IMR-90 (cell line): ENCODE measurements around the gene ATG7. TPM values are rescaled to one million over a fixed set of nuclear protein-coding genes. Genes with fewer than 3 reads are reported as not detected.

ENCODE experiments used
- ATAC-seq: fragments of 200-7000 bp; cut with Tn5 transposase; 2 replicates; pipeline ENCODE4 v1.9.1; 2020; ENCODE audit warnings: low read depth, mild to moderate bottlenecking, moderate library complexity
- BruUV-seq: library from RNA; stranded (reverse); fragments of 400-500 nt; replicated peaks from 2 replicates; lab custom pipeline; 2021; lab: Mats Ljungman, UMichigan
- CTCF ChIA-PET: fragments of 300-600 bp; formaldehyde crosslinking; extraction: SDS; loops from one replicate; lab custom pipeline; 2021; ENCODE audit warnings: antibody characterized with exemption; lab: Yijun Ruan, JAX
- POLR2A ChIA-PET: fragments of 300-600 bp; sonication (Branson Sonifier 250); formaldehyde crosslinking; loops from one replicate; lab custom pipeline; 2022; ENCODE audit warnings: antibody characterized with exemption; ENCODE audit not compliant: unreplicated experiment; lab: Charles Lee
- DNase-seq: peaks from one replicate; pipeline ENCODE4 v3.0.0; 2013
- H2AFZ ChIP-seq: replicated peaks from 2 replicates; pipeline ENCODE3; 2013; ENCODE audit warnings: low read length, mild to moderate bottlenecking; ENCODE audit not compliant: poor library complexity
- H2AK5ac ChIP-seq: 2 replicates; pipeline ENCODE4 v1.6.1; 2013; ENCODE audit warnings: low read depth, low read length, inconsistent platforms
- H2AK9ac ChIP-seq: replicated peaks from 2 replicates; pipeline ENCODE3; 2013; ENCODE audit warnings: mild to moderate bottlenecking, low read depth, low read length, moderate library complexity; ENCODE audit not compliant: poor library complexity
- H2BK120ac ChIP-seq: 2 replicates; pipeline ENCODE4 v1.6.1; 2013; ENCODE audit warnings: low read depth, low read length, inconsistent platforms
- H2BK15ac ChIP-seq: 3 replicates; pipeline ENCODE4 v1.6.1; 2013; ENCODE audit warnings: low read depth, low read length, inconsistent platforms
- H2BK20ac ChIP-seq: 2 replicates; pipeline ENCODE4 v1.6.1; 2013; ENCODE audit warnings: low read depth, mild to moderate bottlenecking, inconsistent platforms, low read length, moderate library complexity
- H2BK5ac ChIP-seq: 2 replicates; pipeline ENCODE4 v1.6.1; 2013; ENCODE audit warnings: mild to moderate bottlenecking, low read depth, low read length, inconsistent platforms; ENCODE audit not compliant: poor library complexity, severe bottlenecking
- H3K14ac ChIP-seq: replicated peaks from 2 replicates; pipeline ENCODE4 v1.6.1; 2013; ENCODE audit warnings: low read depth, low read length, inconsistent platforms
- H3K18ac ChIP-seq: 2 replicates; pipeline ENCODE4 v1.6.1; 2013; ENCODE audit warnings: low read depth, low read length, control low read depth
- H3K23ac ChIP-seq: 2 replicates; pipeline ENCODE4 v1.6.1; 2013; ENCODE audit warnings: low read depth, low read length, inconsistent platforms
- H3K27ac ChIP-seq: 2 replicates; pipeline ENCODE4 v1.5.1; 2013; ENCODE audit warnings: mild to moderate bottlenecking, control low read depth, low read length; ENCODE audit not compliant: insufficient read depth
- H3K27me3 ChIP-seq: 2 replicates; pipeline ENCODE4 v1.6.1; 2013; ENCODE audit warnings: low read length; ENCODE audit not compliant: control insufficient read depth, insufficient read depth
- H3K36me3 ChIP-seq: 2 replicates; pipeline ENCODE4 v1.6.1; 2013; ENCODE audit warnings: low read length, mixed read lengths; ENCODE audit not compliant: control insufficient read depth, insufficient read depth
- H3K4ac ChIP-seq: 2 replicates; pipeline ENCODE4 v1.6.1; 2013; ENCODE audit warnings: low read depth, low read length, inconsistent platforms
- H3K4me1 ChIP-seq: 2 replicates; pipeline ENCODE4 v1.6.1; 2013; ENCODE audit warnings: low read length, mixed read lengths; ENCODE audit not compliant: control insufficient read depth, insufficient read depth
- H3K4me2 ChIP-seq: 2 replicates; pipeline ENCODE4 v1.6.1; 2013; ENCODE audit warnings: low read depth, mild to moderate bottlenecking, control low read depth, low read length, moderate library complexity
- H3K4me3 ChIP-seq: 2 replicates; pipeline ENCODE4 v1.5.1; 2013; ENCODE audit warnings: low read depth, mild to moderate bottlenecking, control low read depth, low read length, moderate library complexity; ENCODE audit not compliant: insufficient read depth
- H3K56ac ChIP-seq: 2 replicates; pipeline ENCODE4 v1.6.1; 2013; ENCODE audit warnings: low read length, inconsistent platforms; ENCODE audit not compliant: insufficient read depth; ENCODE audit errors: extremely low read depth
- H3K79me1 ChIP-seq, 2 experiments: 2 replicates each; pipeline ENCODE4 v1.6.1; 2013; ENCODE audit warnings: low read length in 2 of 2, inconsistent platforms in 1 of 2, low read depth in 1 of 2
- H3K9ac ChIP-seq: 2 replicates; pipeline ENCODE4 v1.6.1; 2013; ENCODE audit warnings: low read depth, low read length, control low read depth
- H3K9me1 ChIP-seq: 2 replicates; pipeline ENCODE4 v1.6.1; 2013; ENCODE audit warnings: low read length, inconsistent platforms; ENCODE audit not compliant: insufficient read depth
- H3K9me3 ChIP-seq: 2 replicates; pipeline ENCODE4 v1.6.1; 2013; ENCODE audit warnings: low read length; ENCODE audit not compliant: control insufficient read depth, insufficient read depth
- H4K20me1 ChIP-seq: 2 replicates; pipeline ENCODE4 v1.6.1; 2013; ENCODE audit warnings: low read length, inconsistent platforms; ENCODE audit not compliant: insufficient read depth
- H4K5ac ChIP-seq: 2 replicates; pipeline ENCODE4 v1.6.1; 2013; ENCODE audit warnings: mild to moderate bottlenecking, low read depth, low read length, control low read depth
- H4K8ac ChIP-seq, 2 experiments: 2 replicates each; pipeline ENCODE4 v1.6.1; 2013; ENCODE audit warnings: low read depth in 2 of 2, low read length in 2 of 2, control low read depth in 1 of 2, inconsistent platforms in 1 of 2
- H4K91ac ChIP-seq: 2 replicates; pipeline ENCODE4 v1.6.1; 2013; ENCODE audit warnings: low read depth, low read length, inconsistent platforms; ENCODE audit not compliant: insufficient read depth
- BHLHE40 ChIP-seq: fragments of 150-350 bp; IDR thresholded peaks from 2 replicates; pipeline ENCODE4 v1.6.1; 2016; ENCODE audit warnings: mild to moderate bottlenecking, low read depth, low read length
- CEBPB ChIP-seq: IDR thresholded peaks from 2 replicates; pipeline ENCODE4 v1.6.1; 2012; ENCODE audit warnings: low read depth, low read length, improper control_type of control experiment
- CHD1 ChIP-seq: IDR thresholded peaks from 2 replicates; pipeline ENCODE4 v1.6.1; 2012; ENCODE audit warnings: low read depth, low read length, improper control_type of control experiment
- FOS ChIP-seq: fragments of 150-350 bp; IDR thresholded peaks from 2 replicates; pipeline ENCODE4 v1.6.1; 2016; ENCODE audit warnings: low read depth, low read length
- MAFK ChIP-seq: IDR thresholded peaks from 2 replicates; pipeline ENCODE4 v1.6.1; 2012; ENCODE audit warnings: low read depth, low read length, improper control_type of control experiment
- MAZ ChIP-seq: IDR thresholded peaks from 2 replicates; pipeline ENCODE4 v1.6.1; 2012; ENCODE audit warnings: low read depth, mild to moderate bottlenecking, low read length, improper control_type of control experiment, moderate library complexity, borderline replicate concordance
- MXI1 ChIP-seq: IDR thresholded peaks from 2 replicates; pipeline ENCODE4 v1.6.1; 2012; ENCODE audit warnings: low read depth, mild to moderate bottlenecking, low read length, moderate library complexity, borderline replicate concordance
- NFE2L2 ChIP-seq: fragments of 150-350 bp; IDR thresholded peaks from 2 replicates; pipeline ENCODE4 v1.6.1; 2016; ENCODE audit warnings: low read depth, mild to moderate bottlenecking, low read length
- POLR2A ChIP-seq: IDR thresholded peaks from 2 replicates; pipeline ENCODE4 v1.6.1; 2012; ENCODE audit warnings: mild to moderate bottlenecking, low read depth, low read length
- RAD21 ChIP-seq: IDR thresholded peaks from 2 replicates; pipeline ENCODE4 v1.6.1; 2012; ENCODE audit warnings: low read length, improper control_type of control experiment
- RCOR1 ChIP-seq: IDR thresholded peaks from 2 replicates; pipeline ENCODE4 v1.6.1; 2012; ENCODE audit warnings: mild to moderate bottlenecking, low read length, improper control_type of control experiment; ENCODE audit not compliant: insufficient replicate concordance
- RFX5 ChIP-seq: IDR thresholded peaks from 2 replicates; pipeline ENCODE4 v1.8.0; 2012; ENCODE audit warnings: low read depth, mild to moderate bottlenecking, low read length, moderate library complexity
- SMC3 ChIP-seq: fragments of 150-350 bp; IDR thresholded peaks from 2 replicates; pipeline ENCODE4 v1.6.1; 2016; ENCODE audit warnings: low read depth, mild to moderate bottlenecking, antibody characterized with exemption, low read length, moderate library complexity
- WGBS, 2 experiments: methylation state at CpG; one replicate each; pipeline versions ENCODE4 v1.1.5 to v1.1.7; 2013; ENCODE audit warnings: missing lambda C conversion rate in 2 of 2; ENCODE audit not compliant: insufficient read length in 1 of 2; ENCODE audit errors: extremely low coverage in 2 of 2; 5-methylcytosine and 5-hydroxymethylcytosine counted together
- dilution Hi-C: fragments of 300-500 bp; cut with HindIII; formaldehyde crosslinking; loops from one replicate; pipeline ENCODE4 v1.14.3; 2018; ENCODE audit warnings: low sequenced_read_pairs; ENCODE audit not compliant: unreplicated experiment
- in situ Hi-C: fragments of 300-500 bp; cut with MboI; formaldehyde crosslinking; loops from 3 replicates; pipeline ENCODE4 v1.14.3; 2019; ENCODE audit warnings: low sequenced_read_pairs, inconsistent platforms, mixed read lengths
- intact Hi-C: fragments of 100-400 bp; cut with micrococcal nuclease; formaldehyde crosslinking; loops from 2 replicates; pipeline ENCODE4 v1.10.0; 2022
- polyA plus RNA-seq, 3 experiments: library from polyadenylated mRNA; depleted of rRNA; stranded (reverse); fragments of >200 nt; gene quantifications; 2 replicates each; pipeline ENCODE4 v1.2.3, GENCODE V29; 2012; ENCODE audit warnings: low replicate concordance in 1 of 3
- total RNA-seq: library from RNA; depleted of rRNA; stranded (reverse); fragments of >200 nt; gene quantifications from 2 replicates; pipeline ENCODE4 v1.2.3, GENCODE V29; 2012
- TF ChIP-seq, protein P1 (sequence below): conservative IDR thresholded peaks from 2 replicates; pipeline ENCODE4 v1.5.1; 2012; ENCODE audit warnings: mild to moderate bottlenecking, low read depth, low read length, improper control_type of control experiment
- TF ChIP-seq, protein P2 (sequence below): fragments of 150-350 bp; IDR thresholded peaks from 2 replicates; pipeline ENCODE4 v1.6.1; 2016; ENCODE audit warnings: low read depth, mild to moderate bottlenecking, low read length, moderate library complexity, borderline replicate concordance
- TF ChIP-seq, protein P3 (sequence below): fragments of 150-350 bp; IDR thresholded peaks from 2 replicates; pipeline ENCODE4 v1.6.1; 2017; ENCODE audit warnings: mild to moderate bottlenecking, antibody characterized with exemption, low read length, low read depth

Gene ATG7
- total and polyA plus RNA-seq, 2 of the 4 experiments (the other 2 are of a cell fraction) = 15.6 to 51.4 TPM

GRCh38 chr3:11566916-11567315, 294.7 kb downstream of the ATG7 start:
- H4K8ac ChIP-seq = no peak overlapping the region
- H3K9me3 ChIP-seq = no peaks in the 10 kb centered on the region
- intact Hi-C loops (no loop called here), dilution Hi-C loops (no loop called here), in situ Hi-C loops (loop anchor here (10.0 kb wide), 1 partner anchor 78 kb away; the partner anchor contains the start of gene VGLL4)
- no peak overlapping the region for H3K18ac ChIP-seq
- TF ChIP-seq SMC3 (no peak), MXI1 (no peak), CEBPB (no peak), MAFK (no peak), CHD1 (no peak), RAD21 (no peak), NFE2L2 (no peak), RCOR1 (no peak), FOS (no peak), MAZ (no peak), RFX5 (no peak), POLR2A (no peak), BHLHE40 (no peak)
- TF ChIP-seq, protein P1, sequence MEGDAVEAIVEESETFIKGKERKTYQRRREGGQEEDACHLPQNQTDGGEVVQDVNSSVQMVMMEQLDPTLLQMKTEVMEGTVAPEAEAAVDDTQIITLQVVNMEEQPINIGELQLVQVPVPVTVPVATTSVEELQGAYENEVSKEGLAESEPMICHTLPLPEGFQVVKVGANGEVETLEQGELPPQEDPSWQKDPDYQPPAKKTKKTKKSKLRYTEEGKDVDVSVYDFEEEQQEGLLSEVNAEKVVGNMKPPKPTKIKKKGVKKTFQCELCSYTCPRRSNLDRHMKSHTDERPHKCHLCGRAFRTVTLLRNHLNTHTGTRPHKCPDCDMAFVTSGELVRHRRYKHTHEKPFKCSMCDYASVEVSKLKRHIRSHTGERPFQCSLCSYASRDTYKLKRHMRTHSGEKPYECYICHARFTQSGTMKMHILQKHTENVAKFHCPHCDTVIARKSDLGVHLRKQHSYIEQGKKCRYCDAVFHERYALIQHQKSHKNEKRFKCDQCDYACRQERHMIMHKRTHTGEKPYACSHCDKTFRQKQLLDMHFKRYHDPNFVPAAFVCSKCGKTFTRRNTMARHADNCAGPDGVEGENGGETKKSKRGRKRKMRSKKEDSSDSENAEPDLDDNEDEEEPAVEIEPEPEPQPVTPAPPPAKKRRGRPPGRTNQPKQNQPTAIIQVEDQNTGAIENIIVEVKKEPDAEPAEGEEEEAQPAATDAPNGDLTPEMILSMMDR = no peak; the same call in 1 of the 2 replicates
- TF ChIP-seq, protein P2, sequence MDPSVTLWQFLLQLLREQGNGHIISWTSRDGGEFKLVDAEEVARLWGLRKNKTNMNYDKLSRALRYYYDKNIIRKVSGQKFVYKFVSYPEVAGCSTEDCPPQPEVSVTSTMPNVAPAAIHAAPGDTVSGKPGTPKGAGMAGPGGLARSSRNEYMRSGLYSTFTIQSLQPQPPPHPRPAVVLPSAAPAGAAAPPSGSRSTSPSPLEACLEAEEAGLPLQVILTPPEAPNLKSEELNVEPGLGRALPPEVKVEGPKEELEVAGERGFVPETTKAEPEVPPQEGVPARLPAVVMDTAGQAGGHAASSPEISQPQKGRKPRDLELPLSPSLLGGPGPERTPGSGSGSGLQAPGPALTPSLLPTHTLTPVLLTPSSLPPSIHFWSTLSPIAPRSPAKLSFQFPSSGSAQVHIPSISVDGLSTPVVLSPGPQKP = no peak
- TF ChIP-seq, protein P3, sequence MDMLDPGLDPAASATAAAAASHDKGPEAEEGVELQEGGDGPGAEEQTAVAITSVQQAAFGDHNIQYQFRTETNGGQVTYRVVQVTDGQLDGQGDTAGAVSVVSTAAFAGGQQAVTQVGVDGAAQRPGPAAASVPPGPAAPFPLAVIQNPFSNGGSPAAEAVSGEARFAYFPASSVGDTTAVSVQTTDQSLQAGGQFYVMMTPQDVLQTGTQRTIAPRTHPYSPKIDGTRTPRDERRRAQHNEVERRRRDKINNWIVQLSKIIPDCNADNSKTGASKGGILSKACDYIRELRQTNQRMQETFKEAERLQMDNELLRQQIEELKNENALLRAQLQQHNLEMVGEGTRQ = no peak
- peak overlapping the region; percentile 4; the same call in 1 of the 2 replicates for H3K4ac ChIP-seq
- 0 out of 2 replicates have a peak overlapping the region, but pooled peaks have one; percentile 10 for H3K23ac ChIP-seq
- H2AK5ac ChIP-seq = no peak overlapping the region
- DNase-seq (no peak), ATAC-seq (no peak)
- peaks cover 26 to 95% of the 10 kb centered on the region in 2 experiments for H3K79me1 ChIP-seq
- H2BK20ac ChIP-seq = no peak overlapping the region
- CTCF ChIA-PET = interaction anchor here (0.9 kb wide), 1 partner anchor 12 kb away, joined by 3 read pairs; no protein-coding TSS in a partner anchor
- no peak overlapping the region for H3K9ac ChIP-seq
- no peak overlapping the region for H2AFZ ChIP-seq
- no peak overlapping the region for H2BK15ac ChIP-seq
- peak overlapping the region; percentile 9; the same call in 1 of the 2 replicates for H3K27ac ChIP-seq
- no TSS peak for BruUV-seq
- no peaks in the 10 kb centered on the region for H3K27me3 ChIP-seq
- peak overlapping the region; percentile 99 for H2BK5ac ChIP-seq
- no peak overlapping the region for H4K5ac ChIP-seq
- H2AK9ac ChIP-seq = no peak overlapping the region
- peaks cover 29% of the 10 kb centered on the region for H3K4me1 ChIP-seq
- no peak overlapping the region for H3K14ac ChIP-seq
- H3K36me3 ChIP-seq = peaks cover 54% of the 10 kb centered on the region
- WGBS, 2 experiments = 84% methylated on average over 9 of the region's 17 CpGs; no CpG with 5 or more reads in 1 of the 2 experiments
- H3K4me2 ChIP-seq = no peak overlapping the region
- H4K91ac ChIP-seq = no peak overlapping the region
- H3K4me3 ChIP-seq = no peak overlapping the region
- no peak overlapping the region for H3K56ac ChIP-seq
- H4K20me1 ChIP-seq = peaks cover 41% of the 10 kb centered on the region
- peaks cover 42% of the 10 kb centered on the region for H3K9me1 ChIP-seq
- H2BK120ac ChIP-seq = peak overlapping the region; percentile 12; the same call in 1 of the 2 replicates
- POLR2A ChIA-PET = no interaction called here
